GM21717 (cell line): Measurements from ENCODE around the gene AP3B1.

Source experiments
- ATAC-seq: cut with Tn5 transposase; IDR thresholded peaks from one replicate; pipeline ENCODE4 v1.9.1; 2021; ENCODE audit warnings: mild to moderate bottlenecking, moderate library complexity; ENCODE audit not compliant: unreplicated experiment

AP3B1 gene

DNA sequence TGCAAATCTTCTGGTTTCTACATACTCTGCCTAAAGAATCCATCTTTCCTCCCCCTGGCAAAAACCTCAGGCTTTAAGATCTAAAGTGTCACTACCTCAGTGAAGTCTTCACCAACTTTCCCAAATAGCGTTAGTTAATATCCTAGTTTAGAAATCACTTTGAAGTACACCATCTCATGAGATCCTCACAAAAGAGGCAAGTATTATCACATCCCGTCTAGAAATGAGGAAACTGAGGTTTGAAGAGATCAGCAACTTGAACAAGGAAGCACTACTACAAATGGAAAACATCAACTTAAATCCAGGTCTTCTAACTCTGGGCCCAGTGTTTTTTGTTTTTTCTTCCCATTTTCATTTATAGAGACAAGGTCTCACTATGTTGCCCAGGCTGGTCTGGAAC is 4.6 kb downstream of the AP3B1 start:
- no peak for ATAC-seq

DNA sequence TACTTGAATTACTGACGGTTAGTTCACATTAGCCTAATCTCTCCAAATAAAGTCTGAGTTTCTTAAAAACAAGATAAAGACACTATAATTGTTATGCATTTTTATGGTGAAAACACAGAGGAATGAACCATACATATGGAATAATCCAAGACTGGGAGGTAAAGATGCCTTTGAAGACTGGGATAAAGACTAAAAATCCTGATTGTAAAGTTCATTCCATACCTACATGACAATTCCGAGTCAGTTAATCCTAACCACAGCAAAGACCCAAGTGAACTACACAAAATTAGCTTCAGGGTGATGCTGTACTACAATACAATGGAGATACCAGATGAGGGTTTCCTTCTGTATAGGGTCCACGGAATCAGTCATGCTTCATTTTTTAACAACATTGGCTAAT is 6.3 kb downstream of the AP3B1 start:
- no peak for ATAC-seq

DNA sequence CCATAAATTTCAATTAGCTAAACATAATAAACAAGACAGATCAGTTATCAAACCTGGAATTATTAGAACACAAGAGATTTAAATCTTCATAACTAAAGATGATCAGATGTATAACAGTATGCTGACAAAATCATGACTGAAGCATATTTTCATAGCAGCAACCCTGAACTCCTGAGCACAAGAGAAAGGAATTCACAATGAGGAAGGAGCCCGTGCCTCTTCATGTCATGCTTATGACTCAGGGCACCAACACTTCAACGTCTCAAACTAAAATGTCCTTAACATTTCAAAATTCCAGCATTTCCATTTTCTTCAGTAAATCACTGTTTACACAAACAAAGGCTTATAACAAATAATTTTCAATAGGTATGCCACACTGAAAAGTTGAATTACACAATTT is 6.7 kb downstream of the AP3B1 start:
- no peak for ATAC-seq

DNA sequence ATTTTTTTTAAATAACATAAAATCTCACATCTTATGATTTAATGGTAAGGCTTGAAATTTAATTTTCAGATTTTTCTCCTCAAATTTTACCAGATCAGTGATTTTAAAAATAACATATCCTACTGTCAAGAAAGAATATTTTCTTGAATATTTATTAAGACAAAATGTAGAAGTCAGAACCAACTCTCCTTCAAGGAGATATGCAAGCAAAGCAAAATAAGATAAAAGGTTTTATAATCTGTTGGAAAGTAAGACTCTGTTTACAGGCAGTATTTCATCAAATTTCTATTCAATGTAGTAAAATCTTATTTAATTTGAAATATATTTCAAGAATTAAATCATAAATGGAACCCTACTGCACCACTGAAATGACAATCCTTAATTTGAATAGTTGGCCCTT is 7.3 kb downstream of the AP3B1 start:
- ATAC-seq = no peak

DNA sequence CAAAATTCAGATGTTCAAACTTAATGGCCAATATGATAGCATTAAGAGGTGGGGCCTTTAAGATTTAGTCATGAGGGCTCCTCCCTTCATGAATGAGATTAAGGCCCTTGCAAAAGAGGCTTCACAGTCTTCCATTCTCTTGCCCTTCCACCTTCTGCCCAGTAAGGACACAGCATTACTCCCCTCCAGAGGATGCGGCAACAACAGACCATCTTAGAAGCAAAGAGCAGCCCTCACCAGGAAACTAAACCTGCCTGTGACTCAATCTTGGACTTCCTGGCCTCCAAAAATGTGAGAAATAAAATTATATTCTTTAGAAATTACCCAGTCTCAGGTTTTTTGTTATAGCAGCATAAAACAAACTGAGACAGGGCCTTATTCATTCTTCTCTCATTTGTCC is 8.2 kb downstream of the AP3B1 start:
- ATAC-seq = no peak

DNA sequence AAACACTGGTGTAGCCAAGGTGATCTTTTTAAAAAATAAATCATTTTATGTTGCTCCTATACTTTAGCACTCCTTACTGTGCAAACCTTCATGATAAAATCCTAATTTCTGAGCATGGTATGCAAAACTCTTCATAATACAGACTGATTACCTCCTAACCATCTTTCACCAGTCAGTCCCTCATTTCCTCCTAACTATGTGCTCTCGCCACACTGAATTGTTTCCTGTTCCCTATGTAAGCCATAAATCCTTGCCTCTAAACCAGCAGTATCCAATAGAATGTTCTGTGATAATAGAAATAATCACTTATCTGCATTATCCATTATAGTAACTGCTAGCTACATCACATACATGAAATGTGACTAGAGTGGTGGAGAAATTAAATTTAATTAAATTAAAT is 10.7 kb downstream of the AP3B1 start:
- no peak for ATAC-seq

DNA sequence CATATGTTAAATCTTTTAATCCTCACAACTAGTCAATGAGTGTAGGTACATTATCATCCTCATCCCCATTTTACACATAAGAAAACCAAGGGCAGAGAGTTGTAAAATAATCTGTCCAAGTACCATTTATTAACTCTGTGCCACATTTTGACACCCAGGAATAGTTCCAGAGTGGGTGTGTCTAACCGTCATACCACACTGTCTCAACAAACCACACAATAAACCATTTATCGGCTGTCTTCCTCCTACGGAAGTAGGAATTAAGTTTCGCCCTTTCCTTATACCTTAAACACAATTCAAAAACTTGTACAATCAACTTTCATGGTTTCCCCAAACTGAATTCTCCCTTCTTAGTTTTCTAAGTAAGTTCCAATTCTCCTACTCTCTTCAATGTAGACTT is 11.4 kb downstream of the AP3B1 start:
- ATAC-seq = no peak

DNA sequence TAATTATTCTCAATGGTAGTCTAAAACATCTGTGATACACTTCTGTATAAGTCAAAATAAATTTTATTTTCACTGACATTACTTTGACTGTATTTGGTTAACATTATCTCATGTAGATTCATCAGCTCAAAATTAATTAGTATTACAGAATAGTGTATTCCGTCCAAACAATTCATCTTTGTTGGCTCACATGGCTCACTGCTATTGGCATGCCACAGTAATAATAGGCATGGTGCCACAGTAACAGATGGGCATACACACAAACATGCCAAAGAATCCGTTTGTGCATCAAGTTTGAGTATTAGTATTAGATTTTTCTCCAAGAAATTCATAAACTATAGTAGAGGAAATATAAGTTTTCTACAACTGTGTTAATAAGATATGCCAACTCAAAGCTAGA is 14.2 kb downstream of the AP3B1 start:
- ATAC-seq = no peak

DNA sequence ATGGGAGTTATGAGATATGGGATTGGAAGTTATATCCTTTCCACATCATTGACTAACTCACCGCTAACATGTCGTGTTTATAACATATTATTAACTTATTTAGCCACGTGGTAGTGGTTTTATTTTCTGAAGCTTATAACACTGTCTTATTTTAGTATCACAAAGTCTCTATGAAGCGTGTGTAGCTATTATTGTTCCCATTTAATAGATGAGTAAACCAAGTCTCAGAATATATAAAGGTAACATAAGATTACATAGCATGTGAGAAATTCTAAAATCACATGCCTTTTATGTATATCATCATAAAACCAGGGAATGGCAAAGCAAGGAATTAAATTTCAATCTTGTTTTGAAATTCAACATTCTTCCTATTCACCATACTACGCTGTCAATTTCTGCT is 15.3 kb downstream of the AP3B1 start:
- ATAC-seq = no peak

DNA sequence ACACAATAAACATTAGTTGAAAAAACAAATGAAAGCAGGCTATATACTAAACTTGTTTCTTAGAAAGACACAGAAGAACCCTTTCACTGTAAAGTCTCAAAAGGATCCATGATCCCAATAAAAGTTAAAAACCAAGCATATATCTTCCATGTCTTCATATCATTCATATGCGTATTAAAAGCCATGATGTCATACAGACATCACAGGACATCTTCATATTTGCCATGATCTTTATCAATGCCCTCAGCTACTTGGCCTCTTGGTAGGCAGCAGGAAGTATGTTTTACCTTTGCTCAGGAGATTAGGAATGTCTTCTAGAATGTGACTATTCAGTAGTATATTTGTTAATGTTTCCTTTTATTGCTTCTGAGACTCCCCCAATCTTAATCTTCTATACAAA is 16.8 kb downstream of the AP3B1 start:
- no peak for ATAC-seq

DNA sequence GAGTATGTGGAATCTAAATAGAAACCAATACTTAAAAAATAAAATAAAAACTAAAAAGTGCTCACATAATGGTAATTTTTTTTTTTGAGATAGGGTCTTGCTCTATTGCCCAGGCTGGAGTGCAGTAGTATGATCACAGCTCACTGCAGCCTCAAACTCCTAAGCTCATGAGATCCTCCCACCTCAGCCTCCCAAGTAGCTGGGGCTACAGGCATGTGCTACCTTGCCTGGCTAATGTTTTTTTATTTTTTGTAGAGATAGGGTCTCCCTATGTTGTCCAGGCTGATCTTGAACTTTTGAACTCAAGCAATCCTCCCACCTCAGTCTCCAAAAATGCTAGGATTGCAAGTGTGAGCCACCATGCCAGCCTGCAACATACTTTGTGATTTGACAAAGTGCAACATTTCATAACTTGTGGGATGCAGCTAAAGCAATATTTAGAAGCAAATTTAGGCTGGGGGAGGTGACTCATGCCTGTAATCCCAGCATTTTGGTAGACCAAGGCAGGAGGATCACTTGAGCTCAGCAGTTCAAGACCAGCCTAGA is 18.4 kb downstream of the AP3B1 start:
- no peak for ATAC-seq

DNA sequence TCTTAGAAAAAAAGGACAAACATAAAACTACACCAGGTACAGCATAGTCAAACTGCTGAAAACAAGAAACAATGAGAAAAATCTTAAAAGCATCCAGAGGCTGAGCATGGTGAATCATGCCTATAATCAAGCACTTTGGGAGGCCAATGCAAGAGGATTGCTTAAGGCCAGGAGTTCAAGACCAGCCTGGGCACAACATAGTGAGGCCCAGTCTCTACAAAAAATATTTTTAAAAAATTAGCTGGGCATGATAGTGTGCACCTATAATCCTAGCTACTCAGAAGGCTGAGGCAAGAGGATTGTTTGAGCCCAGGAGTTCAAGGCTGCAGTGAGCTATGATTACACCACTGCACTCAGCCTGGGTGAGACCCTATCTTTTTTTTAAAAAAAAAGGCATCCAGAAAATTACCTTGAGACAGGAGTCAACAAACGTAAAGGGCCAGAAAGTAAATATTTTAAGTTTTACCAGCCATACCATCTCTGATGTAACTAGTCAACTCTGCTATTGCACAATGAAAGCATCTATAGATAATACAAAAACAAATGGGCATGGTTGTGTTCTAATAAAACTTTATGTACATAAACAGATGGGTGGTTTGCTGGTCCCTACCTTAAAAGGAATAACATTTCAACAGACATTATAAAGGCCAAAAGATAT is 19.8 kb downstream of the AP3B1 start:
- ATAC-seq = no peak

DNA sequence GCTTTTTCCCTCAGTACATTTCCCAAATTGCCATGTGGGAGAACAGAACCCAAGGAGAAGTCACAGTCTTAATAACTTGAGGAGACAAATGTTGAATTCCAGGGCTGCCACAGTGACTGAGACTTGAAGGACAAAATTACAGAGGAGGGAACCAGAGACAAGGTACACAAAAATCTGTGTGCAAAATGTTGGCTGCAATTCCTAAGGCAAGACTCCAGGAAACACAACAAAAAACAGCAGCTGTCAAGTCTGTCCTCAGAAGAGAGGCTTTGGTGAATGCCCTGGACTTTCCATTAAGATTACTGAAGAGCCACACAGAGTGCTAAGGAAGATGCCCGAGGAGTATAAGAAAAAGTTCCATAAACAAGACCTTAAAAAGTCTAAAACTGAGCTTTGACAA is 21.1 kb downstream of the AP3B1 start:
- ATAC-seq = no peak

DNA sequence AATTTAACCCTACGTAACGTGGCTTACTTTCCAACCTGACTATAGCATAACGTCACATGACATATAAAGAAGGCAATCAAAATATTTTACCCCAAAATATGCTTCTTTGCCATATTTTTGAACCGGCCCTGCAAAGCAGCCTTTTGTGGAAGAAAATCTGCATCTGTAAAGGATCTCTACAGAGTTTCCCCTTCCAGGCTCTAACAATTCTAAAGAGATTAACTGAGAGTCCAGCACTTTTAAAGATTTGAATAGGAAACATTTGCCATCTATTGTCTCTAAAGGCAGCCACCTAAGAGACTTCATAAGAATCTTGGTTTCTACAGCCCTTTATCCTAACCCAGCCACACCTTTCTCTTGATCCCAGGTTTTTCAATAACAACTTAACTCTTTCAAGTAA is 22.7 kb downstream of the AP3B1 start:
- no peak for ATAC-seq

DNA sequence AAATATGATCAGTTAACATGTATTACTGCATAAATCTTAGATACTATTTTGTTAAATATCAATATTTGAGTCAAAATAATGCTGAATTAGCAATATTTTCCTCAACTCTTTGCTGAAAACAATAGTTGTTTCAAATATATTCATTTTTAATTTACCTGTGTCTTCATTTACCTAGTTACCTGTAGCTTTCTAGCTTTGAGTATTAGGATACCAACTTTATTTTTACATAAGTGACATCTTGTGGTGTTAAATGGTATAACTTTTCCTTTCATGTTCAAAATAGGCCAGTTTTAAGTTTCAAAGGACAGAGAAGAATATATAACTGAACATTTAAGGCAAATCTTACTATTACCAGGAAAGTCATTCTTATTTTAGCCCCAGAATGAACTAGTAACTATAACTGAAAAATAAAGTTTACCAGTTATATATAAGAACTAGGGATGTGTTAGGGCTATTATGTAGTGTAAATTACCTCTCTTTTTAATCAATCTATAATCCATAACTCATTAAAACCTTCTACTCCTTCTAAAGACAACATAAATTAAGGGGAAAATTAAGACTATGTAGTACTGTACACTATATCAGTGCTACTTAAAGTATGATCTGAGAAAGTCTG is 25.3 kb downstream of the AP3B1 start:
- no peak for ATAC-seq

DNA sequence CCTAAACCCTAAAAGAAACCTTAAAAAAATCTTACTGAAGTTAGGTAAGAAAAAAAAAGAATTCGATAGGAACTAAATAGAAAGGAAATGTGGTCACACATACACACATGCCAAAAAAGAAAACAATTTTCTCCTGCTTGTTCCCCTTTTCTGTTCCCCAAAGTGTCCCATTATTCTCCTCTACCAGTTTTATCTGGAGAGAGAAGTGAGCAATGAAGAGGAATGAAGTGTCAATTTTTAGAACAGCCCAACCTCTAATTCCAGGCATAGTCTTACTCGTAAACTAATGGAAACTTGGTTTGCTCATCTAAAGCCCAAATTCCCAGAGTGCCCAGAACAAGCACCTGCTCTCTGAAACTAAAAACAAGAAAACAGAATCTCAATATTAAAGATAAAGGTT is 26.1 kb downstream of the AP3B1 start:
- no peak for ATAC-seq

DNA sequence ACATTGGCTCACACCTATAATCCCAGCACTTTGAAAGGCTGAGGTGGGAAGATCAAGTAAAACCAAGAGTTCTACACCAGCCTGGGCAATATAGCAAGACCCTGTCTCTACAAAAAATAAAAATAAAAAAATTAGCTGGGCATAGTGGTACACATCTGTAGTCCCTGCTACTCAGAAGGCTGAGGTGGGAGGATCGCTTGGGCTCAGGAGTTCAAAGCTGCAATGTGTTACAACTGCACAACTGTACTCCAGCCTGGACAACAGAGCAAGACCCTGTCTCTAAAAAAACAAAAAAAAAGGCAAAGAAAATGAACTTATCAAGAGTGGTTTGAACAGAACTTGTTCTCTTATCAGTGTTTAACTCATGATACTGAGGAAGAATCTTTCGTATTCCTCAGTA is 29.3 kb downstream of the AP3B1 start:
- no peak for ATAC-seq

DNA sequence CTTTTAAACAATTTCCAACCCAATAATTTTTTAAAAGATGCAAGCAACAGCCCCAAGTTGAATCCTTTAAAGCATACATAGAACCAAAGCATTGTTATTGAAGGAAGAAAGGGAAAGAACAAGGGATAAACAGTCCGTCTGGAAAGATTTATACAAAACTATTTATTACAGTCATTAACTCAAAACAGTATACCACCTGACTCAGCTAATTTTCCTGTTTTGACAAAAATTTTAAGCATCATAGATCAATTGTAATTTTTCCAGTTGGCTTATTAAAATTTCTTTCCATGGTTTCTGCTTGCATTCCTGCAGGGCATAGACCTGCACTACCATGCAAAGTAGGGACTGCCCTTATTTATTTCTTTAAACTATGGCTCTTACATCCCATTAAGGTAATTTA is 29.9 kb downstream of the AP3B1 start:
- no peak for ATAC-seq

DNA sequence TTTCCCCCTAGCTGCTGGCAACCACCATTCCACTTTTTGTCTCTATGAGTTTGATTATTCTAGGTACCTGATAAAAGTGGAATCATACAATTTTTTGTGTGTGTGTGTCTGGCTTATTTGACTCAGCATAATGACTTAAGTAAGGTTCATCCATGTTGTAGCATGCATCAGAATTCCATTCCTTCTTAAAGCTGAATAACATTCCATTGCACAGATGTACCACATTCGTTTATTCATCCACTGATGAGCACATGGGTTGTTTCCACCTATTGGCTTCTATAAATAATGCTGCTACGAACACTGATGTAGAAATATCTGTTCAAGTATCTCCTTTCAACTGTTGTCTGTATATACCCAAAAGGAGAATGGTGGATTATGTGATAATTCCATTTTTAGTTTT is 33.7 kb downstream of the AP3B1 start:
- ATAC-seq = no peak

DNA sequence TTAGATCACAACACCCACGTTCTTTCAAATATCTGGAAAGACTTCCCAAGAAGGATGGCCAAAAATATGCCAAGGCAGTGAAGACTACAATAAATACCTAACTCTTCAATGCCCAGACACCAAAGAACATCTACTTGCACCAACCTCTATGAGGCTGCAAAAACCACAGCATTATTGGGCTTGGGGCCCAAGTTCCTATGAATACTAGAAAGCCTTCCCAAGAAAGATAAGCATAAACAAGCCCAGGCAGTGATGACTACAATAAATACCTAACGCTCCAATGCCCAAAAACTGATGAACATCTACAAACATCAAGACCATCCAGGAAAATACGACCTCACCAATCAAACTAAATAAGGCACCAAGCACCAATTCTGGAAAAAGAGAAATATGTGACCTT is 41.3 kb downstream of the AP3B1 start:
- ATAC-seq = no peak

DNA sequence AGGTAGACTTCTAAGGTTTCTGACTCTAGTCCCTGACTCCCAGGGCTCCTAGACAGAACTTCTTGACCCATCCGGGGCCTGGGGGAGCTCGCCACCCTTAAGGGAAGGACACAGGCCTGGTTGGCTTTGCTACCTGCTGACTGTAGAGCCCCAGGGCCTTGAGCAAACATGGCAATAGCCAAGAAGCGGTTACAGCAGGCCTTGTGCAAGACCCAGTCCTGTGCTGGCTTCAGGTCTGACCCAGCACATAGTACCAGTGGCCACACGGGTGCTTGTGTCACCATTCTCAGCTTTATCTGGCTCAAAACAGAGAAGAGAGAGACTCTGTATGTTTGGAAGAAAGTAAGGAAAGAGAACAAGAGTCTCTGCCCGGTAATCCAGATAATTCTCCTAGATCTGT is 41.8 kb downstream of the AP3B1 start:
- ATAC-seq = no peak

DNA sequence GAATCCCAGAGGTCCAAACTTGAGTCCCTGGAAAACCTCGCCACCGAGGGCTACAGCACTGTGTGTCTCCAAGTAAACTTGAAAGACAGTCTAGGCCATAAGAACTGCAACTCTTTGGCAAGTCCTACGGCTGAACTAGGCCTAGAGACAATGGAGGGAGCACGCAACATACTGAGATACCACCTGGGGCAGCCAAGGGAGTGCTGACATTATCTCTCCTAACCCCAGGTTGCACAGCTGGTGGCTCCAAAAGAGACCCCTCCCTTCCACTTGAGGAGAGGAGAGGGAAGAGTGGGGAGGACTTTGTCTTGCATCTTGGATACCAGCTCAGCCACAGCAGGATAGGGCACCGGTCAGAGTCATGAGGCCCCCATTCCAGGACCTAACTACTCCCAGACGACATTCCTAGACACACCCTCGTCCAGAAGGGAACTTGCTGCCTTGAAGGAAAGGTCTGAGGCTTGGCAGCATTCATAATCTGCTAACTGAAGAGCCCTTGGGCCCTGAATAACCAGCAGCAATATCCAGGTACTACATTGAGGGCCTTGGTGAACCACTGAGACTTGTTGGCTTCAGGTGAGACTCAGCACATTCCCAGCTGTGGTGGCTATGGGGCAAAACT is 42.7 kb downstream of the AP3B1 start:
- no peak for ATAC-seq
